Measurements from ENCODE around the gene LINC00305. TPM values are rescaled to one million over a fixed set of nuclear protein-coding genes. Genes with fewer than 3 reads are reported as not detected.

The LINC00305 gene
- not detected in 2 replicates for total RNA-seq (2014; rRNA removed; shearing (Covaris generic))

DNA sequence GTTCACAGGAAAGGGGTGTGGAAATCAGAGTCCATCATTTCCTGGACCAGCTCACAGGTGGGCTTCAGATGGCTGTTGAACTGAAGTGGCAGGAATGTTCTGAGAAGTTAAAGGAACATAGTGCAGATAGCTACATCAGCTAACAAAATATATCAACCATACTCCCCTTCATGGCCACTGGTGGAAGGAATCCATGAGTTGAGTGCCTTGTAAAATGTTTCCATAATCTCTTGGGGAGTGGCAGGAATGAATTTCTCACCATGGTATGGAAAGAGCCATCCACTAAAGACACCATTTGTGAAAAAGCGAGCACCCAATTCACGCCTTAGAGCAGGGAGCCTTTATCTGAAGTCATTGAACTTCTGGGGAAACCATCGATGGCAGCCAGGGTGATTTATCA, at the start of gene LINC00305:
Gene LINC00305, minus strand, starts transcription at position 101 of the 400 bp plus-strand sequence.
- no peak for DNase-seq (ENCODE audit: low read depth)

DNA sequence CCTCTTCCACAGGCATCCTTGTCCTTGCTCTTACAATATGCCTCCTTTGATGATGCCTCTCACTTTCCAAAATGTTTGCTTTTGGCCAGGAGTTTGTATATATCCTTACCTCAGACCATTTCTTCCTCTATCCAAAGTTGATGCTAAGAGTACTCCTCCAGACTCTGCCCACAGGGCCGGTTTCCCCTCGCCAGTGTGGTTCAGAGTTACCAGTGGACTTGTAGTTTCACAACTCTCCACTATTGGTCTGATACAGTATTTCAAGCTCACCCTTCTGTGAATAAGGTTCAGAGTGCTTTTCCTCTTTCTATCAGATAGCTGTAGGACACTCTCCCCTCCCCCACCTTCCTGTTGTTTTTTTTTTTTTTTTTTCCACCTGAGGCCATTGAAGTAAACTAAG, 42.2 kb upstream of the LINC00305 start:
- DNase-seq (ENCODE audit: low read depth): no peak

GRCh38 chr18:64185987-64186386, 37.1 kb upstream of the LINC00305 start:
- no peak for DNase-seq (ENCODE audit: low read depth)

DNA sequence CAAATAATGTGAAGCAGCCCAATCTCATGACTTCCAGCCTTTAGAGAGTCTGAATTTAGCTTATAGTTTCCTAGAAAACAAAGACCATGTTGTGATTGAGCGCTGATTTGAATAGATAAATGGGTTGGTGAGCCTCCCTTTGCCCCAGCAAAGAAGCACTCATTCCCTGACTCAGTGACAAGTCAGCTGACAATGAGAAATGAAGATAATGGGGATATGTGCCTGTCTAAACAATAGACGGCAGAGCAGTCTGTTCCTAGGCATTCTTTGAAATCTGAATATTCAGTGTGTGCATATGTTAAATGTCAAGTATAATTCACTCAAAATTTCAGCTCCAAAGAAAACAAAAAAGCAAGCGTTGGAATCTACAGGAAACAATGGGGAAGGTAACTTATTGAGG, 34.8 kb upstream of the LINC00305 start:
- no peak for DNase-seq (ENCODE audit: low read depth)

GRCh38 chr18:64180617-64181016, 31.7 kb upstream of the LINC00305 start:
- DNase-seq (ENCODE audit: low read depth): no peak

DNA sequence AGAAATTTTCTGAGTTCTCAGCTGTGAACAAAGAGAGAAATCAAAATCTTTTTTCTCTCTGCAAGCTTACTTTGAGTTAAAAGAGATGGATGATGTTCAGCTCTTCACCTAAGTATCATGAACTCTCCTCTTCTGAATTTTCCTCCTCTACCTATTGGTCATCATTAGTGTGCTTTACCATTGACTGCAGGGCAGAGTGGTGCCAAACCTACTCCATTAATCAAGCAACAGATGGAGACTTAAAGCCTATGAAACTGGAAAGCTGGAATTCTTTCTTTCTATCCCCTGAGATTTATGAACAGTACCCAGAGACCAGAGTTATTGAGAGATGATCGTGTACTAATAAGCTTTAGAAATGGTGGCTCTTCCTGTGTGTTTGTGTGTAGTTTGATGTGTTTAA, 31.3 kb upstream of the LINC00305 start:
- DNase-seq (ENCODE audit: low read depth): no peak

- DNase-seq (ENCODE audit: low read depth): no peak
These were observed 30.7 kb upstream of the LINC00305 start for GRCh38 chr18:64179556-64180080.

GRCh38 chr18:64178860-64179259, 30.0 kb upstream of the LINC00305 start:
- no peak for DNase-seq (ENCODE audit: low read depth)

GRCh38 chr18:64175432-64175831, 26.5 kb upstream of the LINC00305 start:
- no peak for DNase-seq (ENCODE audit: low read depth)

GRCh38 chr18:64171576-64171975, 22.7 kb upstream of the LINC00305 start:
- no peak for DNase-seq (ENCODE audit: low read depth)

DNA sequence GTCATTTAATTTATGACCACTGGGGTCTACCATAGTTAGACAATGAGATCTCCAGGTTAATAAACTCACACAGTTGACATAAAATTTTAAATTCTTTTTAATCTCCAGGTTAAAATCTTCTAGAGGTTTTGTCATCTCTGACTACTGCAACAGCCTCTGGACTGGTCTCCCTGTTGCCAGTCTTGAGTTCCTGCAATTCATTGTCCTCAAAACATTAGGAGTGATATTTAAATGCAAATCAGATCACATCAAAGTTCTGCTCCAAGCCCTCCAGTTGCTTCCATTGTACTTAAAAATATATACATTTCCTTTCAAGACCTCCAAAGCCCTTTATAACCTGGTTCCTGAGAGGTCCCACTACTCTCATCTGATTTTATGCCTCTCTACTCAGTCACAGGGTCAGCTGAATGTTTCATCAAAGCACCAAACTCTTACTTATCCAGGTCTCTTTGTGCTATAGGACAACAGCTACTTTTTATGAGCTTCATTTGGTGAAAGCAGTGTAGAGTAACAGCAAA, 18.6 kb upstream of the LINC00305 start:
- no peak for DNase-seq (ENCODE audit: low read depth)

GRCh38 chr18:64165906-64166305, 17.0 kb upstream of the LINC00305 start:
- DNase-seq (ENCODE audit: low read depth): peak; percentile 1

DNA sequence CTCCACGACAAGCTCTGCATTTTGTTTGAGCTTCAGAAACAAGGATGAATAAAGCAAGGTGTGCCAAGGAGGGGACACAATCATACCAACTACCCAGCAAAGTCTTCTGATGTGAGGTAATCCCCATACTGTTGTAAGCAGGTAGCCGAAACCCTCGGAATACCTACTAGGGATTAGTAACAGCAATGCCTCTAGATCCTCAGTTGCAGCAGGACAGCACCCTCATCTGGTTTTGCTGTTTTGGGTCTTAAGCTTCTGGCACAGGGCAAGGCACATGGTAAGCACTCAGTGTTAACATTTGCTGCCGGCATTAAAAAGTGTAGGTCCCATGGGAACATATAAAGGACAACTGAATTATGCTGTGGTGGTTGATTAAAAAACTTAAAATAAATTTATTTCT, 16.0 kb upstream of the LINC00305 start:
- no peak for DNase-seq (ENCODE audit: low read depth)

GRCh38 chr18:64149916-64150438, 1.1 kb upstream of the LINC00305 start:
- no peak for DNase-seq (ENCODE audit: low read depth)

GRCh38 chr18:64142904-64143303, 6.0 kb downstream of the LINC00305 start:
- no peak for DNase-seq (ENCODE audit: low read depth)

- no peak for DNase-seq (ENCODE audit: low read depth)
These were observed 11.0 kb downstream of the LINC00305 start for GRCh38 chr18:64137914-64138313.

- DNase-seq (ENCODE audit: low read depth): no peak
These were observed 14.7 kb downstream of the LINC00305 start for GRCh38 chr18:64134044-64134747.

GRCh38 chr18:64132871-64133270, 16.0 kb downstream of the LINC00305 start:
- DNase-seq (ENCODE audit: low read depth): no peak

DNA sequence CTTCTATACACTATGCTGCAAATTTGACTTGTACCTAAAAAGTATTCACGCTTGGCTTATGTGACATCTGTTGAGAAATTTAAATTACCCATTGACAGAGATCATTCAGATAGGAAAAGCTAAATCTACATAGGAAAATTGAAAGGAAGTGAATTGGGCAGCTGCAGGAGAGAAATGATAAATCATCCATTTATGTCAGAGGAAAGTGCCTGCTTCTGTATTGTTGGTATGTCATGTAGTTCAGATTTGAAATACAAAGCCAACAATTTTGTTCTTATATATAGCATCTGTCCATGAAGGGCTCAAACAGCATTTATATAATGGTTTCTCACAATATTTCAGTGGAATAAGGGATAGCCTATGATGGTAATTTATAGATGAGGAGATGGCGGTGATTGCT, 17.6 kb downstream of the LINC00305 start:
- no peak for DNase-seq (ENCODE audit: low read depth)

GRCh38 chr18:64127172-64127571, 21.7 kb downstream of the LINC00305 start:
- DNase-seq (ENCODE audit: low read depth): no peak

DNA sequence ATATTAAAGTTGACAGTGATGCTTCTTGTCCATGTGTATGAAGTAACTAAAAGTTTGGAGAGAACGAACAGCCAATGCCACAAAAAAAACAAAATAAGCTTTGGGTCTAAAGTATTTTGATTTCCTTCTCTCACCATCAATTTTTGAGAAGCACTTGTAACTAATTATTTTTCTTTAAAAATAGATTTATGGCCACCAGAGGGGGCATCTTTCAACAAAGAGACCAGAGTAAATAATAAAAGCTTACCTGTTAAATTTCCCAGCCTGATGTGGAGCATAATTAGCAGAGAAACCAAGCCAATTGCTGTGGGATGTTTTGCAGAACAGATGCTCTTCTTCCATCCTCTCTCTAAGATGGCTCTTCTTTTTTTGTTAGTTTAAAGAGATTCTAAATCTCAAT, 29.0 kb downstream of the LINC00305 start:
- DNase-seq (ENCODE audit: low read depth): no peak

GRCh38 chr18:64118406-64118805, 30.5 kb downstream of the LINC00305 start:
- no peak for DNase-seq (ENCODE audit: low read depth)

GRCh38 chr18:64116571-64117175, 32.2 kb downstream of the LINC00305 start:
- no peak for DNase-seq (ENCODE audit: low read depth)

Data from Daoy (cell line).